ENCODE results near the gene SMCO2.

The SMCO2 gene

GRCh38 chr12:27521066-27521465, 74.5 kb downstream of the SMCO2 start:
- no peak for TF ChIP-seq CREB1 (IDR thresholded peaks at IDR 0.05; ENCODE audit: low read depth)
- TF ChIP-seq YY1 (IDR thresholded peaks at IDR 0.05; ENCODE audit: low read depth) = no peak
- TF ChIP-seq RAD21 (IDR thresholded peaks at IDR 0.05; ENCODE audit: low read depth) = no peak
- TF ChIP-seq TEAD4 (IDR thresholded peaks at IDR 0.05) = no peak
- TF ChIP-seq, protein P1, sequence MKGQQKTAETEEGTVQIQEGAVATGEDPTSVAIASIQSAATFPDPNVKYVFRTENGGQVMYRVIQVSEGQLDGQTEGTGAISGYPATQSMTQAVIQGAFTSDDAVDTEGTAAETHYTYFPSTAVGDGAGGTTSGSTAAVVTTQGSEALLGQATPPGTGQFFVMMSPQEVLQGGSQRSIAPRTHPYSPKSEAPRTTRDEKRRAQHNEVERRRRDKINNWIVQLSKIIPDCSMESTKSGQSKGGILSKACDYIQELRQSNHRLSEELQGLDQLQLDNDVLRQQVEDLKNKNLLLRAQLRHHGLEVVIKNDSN (IDR thresholded peaks at IDR 0.05) = no peak
- TF ChIP-seq EP300 (IDR thresholded peaks at IDR 0.05; ENCODE audit: borderline replicate concordance) = no peak
- TF ChIP-seq TCF12 (IDR thresholded peaks at IDR 0.05; ENCODE audit: low read depth) = no peak

DNA sequence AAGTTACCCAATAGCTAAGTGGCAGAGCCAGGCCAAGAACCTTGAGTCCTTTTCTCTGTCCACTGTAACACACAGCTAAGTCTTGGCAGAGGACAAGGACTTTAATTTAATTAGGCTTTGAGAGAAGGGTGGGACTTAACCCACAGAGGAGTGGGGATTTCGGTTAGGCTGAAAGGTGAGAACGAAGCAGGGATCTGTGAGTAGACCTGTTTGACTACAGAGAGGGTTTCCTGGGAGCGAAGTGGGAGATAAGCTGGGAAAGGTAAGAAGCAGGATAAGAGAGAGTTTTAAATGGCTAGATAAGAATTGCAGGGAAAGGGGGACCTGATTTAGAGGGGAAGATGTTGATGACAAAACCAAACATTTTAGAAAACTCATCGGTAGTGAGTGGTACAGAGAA, 75.4 kb downstream of the SMCO2 start:
- TF ChIP-seq TCF12 (IDR thresholded peaks at IDR 0.05; ENCODE audit: low read depth) (no peak), YY1 (IDR thresholded peaks at IDR 0.05; ENCODE audit: low read depth) (no peak), MAX (IDR thresholded peaks at IDR 0.05) (no peak)
- TF ChIP-seq, protein P1 (IDR thresholded peaks at IDR 0.05) = no peak

- TF ChIP-seq FOXM1 (IDR thresholded peaks at IDR 0.05; ENCODE audit: borderline replicate concordance, low read depth) (no peak), REST (IDR thresholded peaks at IDR 0.05; ENCODE audit: low read depth) (no peak), TAF1 (IDR thresholded peaks at IDR 0.05; ENCODE audit: low read depth) (no peak), NFIC (IDR thresholded peaks at IDR 0.05) (no peak), RAD21 (IDR thresholded peaks at IDR 0.05; ENCODE audit: low read depth) (no peak), TEAD4 (IDR thresholded peaks at IDR 0.05) (no peak), EGR1 (IDR thresholded peaks at IDR 0.05) (no peak), MAX (IDR thresholded peaks at IDR 0.05) (no peak; the same call in 1 of the 2 replicates), TCF12 (IDR thresholded peaks at IDR 0.05; ENCODE audit: low read depth) (no peak), CREB1 (IDR thresholded peaks at IDR 0.05; ENCODE audit: low read depth) (no peak), CEBPB (IDR thresholded peaks at IDR 0.05) (no peak), YY1 (IDR thresholded peaks at IDR 0.05; ENCODE audit: low read depth) (no peak), ZBTB7A (IDR thresholded peaks at IDR 0.05; ENCODE audit: low read depth) (no peak), EP300 (IDR thresholded peaks at IDR 0.05; ENCODE audit: borderline replicate concordance) (no peak)
- TF ChIP-seq, protein P1 (IDR thresholded peaks at IDR 0.05) = no peak
These were observed 76.7 kb downstream of the SMCO2 start for GRCh38 chr12:27523305-27523641.

GRCh38 chr12:27523642-27524493, 77.3 kb downstream of the SMCO2 start, which contains the start of gene PPFIBP1:
Gene PPFIBP1 (plus strand): TSS chr12:27524206. CDS start chr12:27633397, 109,191 bp downstream.
- TF ChIP-seq FOXM1 (IDR thresholded peaks at IDR 0.05; ENCODE audit: borderline replicate concordance, low read depth) (no peak), RAD21 (IDR thresholded peaks at IDR 0.05; ENCODE audit: low read depth) (peak; percentile 30; the same call in 1 of the 2 replicates), TAF1 (IDR thresholded peaks at IDR 0.05; ENCODE audit: low read depth) (peak; percentile 96), CEBPB (IDR thresholded peaks at IDR 0.05) (peak; percentile 71; the same call in 1 of the 2 replicates), CREB1 (IDR thresholded peaks at IDR 0.05; ENCODE audit: low read depth) (peak; percentile 70), NFIC (IDR thresholded peaks at IDR 0.05) (peak; percentile 32), TEAD4 (IDR thresholded peaks at IDR 0.05) (peak; percentile 70), REST (IDR thresholded peaks at IDR 0.05; ENCODE audit: low read depth) (no peak), ZBTB7A (IDR thresholded peaks at IDR 0.05; ENCODE audit: low read depth) (0 out of 2 replicates have a peak, but pooled peaks have one; percentile 61), YY1 (IDR thresholded peaks at IDR 0.05; ENCODE audit: low read depth) (peak; percentile 87), TCF12 (IDR thresholded peaks at IDR 0.05; ENCODE audit: low read depth) (peak; percentile 77; the same call in 1 of the 2 replicates), MAX (IDR thresholded peaks at IDR 0.05) (peak; percentile 84), EP300 (IDR thresholded peaks at IDR 0.05; ENCODE audit: borderline replicate concordance) (no peak), EGR1 (IDR thresholded peaks at IDR 0.05) (peak; percentile 61)
- TF ChIP-seq, protein P1 (IDR thresholded peaks at IDR 0.05) = no peak; the same call in 1 of the 2 replicates
